GM19043 (cell line): ENCODE results near the gene CYFIP2.
A peak's percentile ranks its signal among the peaks of the same experiment; 100 is the strongest.

Experiments used
- ATAC-seq: cut with Tn5 transposase; IDR thresholded peaks from one replicate; pipeline ENCODE4 v1.9.1; 2021; ENCODE audit warnings: low read depth; ENCODE audit not compliant: unreplicated experiment

The CYFIP2 gene

DNA sequence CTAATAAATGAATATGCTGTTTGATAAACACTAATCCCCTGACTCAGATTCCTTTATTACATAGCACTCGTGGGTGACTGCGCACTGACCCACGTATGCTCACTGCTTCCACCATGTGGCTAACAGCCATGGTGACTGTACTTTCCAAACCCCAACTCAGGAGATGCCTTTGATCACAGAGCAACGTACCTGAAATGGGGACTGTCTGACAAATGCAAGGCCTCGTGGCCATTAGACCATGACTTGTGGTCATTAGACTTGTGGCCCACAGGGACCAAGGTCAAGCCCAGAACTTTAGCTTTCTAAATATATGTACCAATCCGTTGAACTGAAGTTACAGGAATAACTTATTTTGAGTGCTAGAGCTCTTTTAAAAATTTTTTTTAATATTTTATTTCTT lies 46.6 kb downstream of the CYFIP2 start:
- ATAC-seq: peak; percentile 93

DNA sequence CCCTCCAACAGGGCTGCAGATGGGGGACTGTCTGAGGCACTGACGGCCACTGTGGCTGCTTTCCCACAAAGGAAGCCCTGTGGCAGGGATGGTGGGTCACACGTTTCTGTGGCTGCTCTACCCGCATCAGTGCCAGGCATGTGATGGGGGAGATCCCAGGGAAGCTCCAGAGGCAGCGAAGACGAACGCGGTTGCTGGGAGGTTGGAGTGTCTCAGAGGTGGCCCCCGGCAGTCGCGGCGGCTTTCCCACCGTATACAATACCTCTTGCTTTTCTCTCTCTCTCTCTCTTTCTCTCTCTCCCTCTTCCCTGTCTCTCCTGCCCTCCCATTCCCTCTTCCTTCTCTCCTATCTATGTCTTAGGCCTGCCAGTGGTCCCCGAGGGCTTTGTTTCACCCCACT lies 56.7 kb downstream of the CYFIP2 start:
- no peak for ATAC-seq

DNA sequence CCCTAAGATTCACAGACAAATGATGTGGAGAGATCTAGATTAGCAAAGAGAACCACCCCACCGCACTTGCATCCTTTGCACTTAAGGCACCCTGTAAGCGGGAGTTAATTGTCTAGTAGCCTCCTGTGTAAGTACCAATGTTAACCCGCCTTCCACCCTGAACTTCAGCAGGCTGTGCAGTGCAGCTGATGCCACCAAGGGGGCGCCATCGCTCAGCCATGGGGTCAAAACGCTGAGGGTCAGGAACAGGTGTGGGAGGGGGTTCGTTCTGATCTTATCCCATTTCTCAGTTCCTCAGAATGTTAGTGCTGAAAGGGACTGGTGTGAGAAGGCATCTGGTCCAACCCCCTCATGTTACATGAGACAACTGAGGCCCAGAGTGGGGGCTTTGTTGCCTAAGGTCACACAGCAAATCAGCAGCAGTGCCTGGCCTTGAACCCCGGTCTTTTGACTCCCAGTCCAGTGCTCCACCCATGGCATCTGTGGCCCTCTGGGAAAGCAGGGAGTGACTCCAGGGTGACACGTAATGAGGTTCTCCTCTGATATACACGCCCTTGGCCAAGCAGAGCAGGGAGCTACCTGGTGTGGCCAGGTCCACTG lies 57.3 kb downstream of the CYFIP2 start:
- ATAC-seq: no peak

DNA sequence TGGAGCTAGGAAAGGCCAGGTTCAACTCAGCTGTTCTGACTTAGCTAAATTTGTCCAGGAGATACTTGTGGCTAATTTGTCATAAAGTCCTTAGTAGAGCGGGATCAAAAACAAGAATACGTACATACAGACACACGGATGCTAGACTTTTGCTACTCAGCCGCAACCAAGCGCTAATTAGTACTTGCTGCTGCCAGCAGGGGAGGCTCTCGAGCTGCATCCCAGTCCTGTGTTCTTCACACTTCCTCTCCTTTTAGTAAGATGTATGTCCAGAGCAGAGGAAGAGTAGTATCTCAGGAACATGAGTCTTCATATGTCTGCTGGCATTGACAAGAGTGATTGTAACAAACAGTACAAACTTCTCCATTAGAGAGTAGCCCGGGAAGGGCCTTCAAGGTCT lies 58.3 kb downstream of the CYFIP2 start:
- ATAC-seq: no peak

DNA sequence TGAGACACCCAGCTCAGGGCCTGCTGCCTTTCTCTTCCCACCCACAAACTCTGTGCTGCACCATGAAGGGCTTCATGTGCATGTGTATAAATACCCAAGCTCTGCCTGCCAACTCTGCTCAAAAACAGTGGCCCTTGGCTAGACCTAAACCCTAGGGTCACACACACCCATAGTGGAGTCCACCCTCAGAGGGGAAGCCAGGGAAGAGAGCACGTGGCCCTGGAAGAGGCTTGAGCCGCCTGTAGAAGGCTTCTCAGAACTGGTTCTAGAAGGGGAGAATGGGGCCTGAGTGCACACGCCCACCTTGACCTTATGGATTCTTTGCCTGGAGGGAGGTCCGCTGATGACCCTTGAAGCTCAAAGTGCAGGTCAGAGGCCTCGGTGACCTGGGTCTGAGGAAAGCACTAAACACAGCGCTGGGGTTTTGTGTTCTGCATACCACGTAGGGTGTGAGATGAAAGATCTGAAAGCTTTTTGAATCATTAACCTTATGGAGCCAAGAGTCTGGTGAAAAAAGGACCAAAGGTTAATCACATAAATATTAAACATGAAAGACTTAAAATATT lies 60.6 kb downstream of the CYFIP2 start:
- ATAC-seq: no peak

DNA sequence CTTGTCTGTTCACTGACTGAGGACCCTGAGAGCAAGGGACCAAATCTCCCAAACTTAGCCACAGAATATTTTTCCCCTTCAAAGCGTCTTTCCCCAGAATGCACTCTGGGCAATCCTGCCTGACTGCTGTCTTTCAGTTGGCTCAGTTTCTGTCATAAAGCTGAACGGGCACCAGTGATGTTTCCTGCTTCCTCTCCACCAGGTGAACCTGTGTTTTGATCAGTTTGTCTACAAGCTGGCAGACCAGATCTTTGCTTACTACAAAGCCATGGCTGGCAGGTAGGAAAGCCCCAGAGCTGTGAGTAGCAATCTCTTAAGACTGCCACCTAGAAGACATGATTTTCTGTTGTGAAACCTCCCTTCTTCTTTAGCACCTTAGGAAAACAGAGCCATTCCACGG lies 61.8 kb downstream of the CYFIP2 start:
- ATAC-seq: no peak

DNA sequence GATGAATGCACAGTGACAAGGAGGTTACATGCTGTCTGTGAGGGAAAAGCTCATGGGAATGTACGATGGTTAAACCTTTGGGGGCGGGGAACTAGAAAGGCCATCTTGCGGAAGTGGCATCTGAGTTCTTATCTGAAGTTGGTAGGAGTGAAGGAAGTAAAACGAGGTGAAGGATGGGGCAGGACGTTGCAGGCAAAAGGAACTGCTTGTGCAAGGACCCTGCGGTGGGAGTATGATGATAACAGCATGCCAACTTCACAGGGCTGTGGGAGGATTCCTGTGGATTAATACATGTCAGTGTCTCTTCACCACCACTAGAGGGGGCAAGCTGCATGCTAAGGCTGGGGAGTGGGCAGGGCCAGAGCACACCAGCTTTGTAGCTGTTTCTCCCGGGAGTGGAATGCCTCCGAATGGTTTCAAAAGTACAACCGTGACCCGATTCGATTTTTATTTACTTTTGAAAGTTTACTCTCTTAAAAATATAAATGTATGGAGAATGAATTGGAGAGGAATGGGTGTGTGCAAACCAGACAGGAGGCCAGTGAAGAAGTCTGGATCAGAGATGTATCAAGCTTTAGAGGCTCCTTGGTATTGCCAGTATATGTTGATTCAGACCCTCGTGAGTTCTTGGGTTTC lies 62.5 kb downstream of the CYFIP2 start:
- ATAC-seq: peak; percentile 96

DNA sequence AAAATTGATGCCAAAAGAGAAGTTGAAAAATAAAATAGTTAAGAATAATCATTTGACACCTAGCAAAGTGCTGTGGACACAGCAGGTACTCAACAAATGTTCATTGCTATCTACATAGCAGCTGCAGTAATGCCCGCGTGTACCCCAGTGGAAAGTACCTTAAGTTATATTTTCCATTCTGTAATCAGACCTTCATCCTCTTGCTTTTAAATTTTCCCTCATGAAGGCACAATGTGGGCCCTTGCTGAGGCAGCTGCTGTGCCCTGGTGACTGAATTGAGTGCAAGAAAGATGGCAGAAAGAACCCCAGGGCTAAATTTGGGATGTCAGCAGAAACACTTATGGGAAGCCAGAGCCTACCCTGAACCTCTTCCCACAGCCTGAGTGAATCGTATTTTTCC lies 65.9 kb downstream of the CYFIP2 start:
- no peak for ATAC-seq

DNA sequence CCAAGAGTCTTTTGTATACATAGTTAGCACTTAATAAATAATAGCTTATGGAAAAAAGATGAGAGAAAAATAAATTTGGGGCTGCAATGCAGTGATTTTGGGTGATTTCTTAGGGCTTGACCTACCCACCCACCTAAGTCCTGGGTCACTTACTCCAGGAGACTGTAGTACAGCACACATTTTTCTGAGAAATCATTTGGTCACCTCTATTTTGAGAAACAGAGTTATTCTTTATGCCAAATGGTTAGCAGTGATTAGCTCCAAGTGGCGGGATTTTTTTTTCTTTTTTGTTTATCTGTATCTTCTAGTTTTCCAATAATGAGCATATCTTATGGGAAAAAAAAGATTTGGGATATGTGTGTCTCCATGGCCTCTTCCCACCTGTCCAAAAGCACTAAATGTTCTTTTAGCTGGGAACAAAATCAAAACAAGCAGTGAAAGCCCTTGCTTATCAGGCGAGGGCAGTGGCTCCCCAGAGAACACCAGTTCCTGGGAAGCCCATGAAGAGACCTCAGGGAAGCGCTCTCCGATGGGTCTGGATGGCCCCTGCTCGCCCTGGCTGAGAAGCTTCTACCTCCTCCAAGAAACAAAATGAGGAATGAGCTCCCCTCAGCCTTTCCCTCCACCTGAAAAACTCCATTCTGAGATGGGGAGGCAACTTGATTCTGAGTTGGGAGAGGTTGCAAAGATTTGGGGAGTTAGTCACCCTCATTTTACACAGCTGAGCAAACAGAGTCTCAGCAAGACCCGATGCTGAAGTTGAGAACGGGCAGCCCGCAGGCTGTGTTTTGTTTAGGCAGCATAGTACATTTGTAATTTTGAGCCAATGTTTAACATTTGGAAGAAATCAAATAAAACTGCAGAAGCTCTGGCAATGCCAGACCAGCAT lies 69.9 kb downstream of the CYFIP2 start:
- ATAC-seq: no peak

DNA sequence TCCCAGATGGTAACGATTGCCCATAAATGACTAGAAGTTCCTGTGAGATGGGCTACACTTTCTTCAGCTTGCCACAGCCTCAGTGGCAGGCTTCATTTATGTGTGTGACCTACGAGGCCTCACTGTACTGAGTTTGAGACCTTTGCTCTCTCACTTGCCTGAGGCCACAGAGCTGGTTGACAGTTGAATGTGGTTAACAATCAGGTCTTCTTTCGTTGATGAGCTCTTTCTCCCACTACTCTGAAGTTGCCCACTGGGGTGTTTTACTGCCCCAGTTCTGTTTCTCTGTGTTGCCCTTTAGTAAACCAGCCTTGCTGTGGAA lies 70.5 kb downstream of the CYFIP2 start:
- ATAC-seq: no peak

DNA sequence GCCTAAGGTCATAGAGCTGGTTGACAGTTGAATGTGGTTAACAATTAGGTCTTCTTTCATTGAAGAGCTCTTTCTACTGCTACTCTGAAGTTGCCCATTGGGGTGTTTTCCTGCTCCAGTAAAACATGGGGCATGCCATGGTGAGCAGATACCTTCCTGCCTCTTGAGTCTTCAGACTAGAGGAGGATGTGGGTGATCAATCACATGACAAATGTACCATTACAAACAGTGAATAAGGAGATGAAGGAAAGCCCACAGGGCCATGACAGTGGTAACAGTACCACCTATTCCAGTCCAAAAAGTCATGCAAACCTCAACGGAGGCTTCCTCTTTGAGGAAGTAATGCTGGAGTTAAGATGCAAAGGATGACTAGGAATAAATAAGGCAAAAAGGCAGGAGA lies 73.5 kb downstream of the CYFIP2 start:
- no peak for ATAC-seq

DNA sequence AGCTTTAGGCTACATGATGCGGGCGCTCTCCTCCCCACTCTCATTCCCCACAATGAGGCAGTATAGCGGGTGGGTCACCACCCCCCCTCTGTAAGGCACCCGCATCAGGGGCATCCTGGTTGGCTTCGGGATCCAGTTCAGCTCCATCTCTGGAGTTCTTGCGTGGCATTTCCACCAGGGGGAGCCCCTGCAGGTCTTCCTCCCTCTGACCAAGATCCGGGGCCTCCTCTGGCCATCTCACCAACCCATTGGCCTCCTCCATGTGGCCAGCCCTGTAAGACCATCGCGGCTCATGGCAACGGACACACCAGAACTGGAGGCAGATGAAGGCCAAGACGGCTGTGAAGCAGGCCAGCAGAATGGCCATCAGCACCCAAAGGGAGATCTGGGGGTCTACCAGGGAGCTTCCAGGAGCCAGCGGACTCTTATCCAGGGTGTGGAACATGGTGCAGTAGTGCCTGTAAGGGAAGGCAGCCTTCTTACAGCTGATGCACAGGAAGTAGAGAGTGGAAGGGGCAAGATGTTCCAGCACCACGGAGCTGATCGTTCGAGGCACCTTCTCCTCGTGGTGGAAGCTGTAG lies 77.0 kb downstream of the CYFIP2 start:
- no peak for ATAC-seq

DNA sequence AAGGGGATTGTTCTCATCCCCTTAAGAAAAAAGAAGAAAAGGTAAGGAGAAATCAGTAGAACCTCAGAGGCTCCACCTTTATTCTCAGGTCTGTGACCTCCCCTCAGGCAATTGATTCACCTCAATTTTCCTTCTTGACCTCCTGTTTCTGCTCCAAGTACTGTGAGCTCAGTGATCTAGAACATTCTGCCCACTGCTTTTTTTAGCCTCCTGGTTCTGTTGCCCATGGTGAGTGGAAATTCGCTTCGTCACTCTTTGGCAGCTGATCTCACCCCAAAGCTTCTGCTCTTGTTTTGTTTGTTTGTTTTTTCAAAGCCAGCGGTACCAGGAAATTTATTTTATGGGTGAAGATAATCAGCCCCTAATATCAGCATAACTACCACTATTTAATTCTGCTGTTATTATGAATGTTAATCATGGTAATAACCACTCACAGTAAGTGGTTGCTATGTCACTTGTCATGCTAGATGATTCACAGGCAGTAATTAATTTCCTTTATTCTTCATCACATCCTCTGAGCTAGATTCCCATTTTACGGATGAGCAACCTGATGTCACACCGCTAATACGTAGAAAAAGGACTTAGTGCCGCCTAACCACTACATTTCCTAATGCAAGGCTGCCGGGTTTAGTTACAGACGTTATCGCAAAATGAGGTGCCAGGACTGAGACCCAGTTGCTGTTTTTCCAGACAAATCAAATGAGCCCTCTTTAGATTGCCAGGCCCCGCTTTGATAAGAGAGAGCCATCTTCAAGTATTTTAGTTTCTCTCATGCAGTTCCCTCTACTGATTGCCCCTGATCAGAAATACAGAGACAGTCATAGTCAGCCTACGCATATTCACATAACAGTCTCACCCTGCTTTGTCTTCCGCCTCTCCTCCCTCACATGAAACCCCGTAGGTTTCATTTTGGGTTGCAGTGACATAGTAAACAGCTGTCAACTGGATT lies 78.2 kb downstream of the CYFIP2 start:
- ATAC-seq: no peak

DNA sequence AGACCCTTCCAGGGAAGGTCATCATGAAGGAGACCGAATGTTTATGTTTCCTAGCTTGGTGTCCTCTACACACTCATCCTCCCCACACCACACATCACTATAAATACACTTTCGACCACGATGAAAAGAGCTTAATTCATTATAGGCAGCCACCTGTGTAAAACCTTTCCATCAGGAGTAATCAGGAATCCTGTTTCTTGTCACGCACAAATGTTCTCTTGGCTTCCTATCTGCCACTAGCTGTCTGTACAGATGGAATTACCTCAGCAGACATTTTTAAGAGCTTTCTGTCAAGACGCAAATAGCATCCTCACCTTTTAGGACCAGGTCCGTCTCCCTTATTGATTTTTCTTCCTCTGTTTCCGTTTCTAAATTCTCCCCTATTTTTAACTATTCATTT lies 79.1 kb downstream of the CYFIP2 start:
- no peak for ATAC-seq

DNA sequence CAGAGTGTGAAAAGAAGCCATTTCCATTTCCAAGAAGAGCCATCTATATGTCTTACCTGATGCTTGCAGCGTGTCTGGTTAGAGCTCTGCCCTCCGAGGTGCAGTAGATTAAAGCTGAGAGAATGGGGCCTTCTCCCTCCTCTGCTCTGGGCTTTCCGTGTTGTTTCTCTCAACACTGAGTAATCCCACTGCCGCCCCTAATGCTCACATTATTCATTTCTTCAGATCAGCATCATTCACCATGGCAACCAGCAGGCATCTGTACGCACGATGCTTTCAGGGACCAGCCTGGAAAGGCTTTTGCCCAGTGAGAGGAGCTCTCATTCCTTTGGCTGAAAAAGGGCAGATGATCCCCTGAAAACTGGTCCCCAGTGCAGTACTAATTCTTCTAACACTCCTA lies 79.6 kb downstream of the CYFIP2 start:
- no peak for ATAC-seq

DNA sequence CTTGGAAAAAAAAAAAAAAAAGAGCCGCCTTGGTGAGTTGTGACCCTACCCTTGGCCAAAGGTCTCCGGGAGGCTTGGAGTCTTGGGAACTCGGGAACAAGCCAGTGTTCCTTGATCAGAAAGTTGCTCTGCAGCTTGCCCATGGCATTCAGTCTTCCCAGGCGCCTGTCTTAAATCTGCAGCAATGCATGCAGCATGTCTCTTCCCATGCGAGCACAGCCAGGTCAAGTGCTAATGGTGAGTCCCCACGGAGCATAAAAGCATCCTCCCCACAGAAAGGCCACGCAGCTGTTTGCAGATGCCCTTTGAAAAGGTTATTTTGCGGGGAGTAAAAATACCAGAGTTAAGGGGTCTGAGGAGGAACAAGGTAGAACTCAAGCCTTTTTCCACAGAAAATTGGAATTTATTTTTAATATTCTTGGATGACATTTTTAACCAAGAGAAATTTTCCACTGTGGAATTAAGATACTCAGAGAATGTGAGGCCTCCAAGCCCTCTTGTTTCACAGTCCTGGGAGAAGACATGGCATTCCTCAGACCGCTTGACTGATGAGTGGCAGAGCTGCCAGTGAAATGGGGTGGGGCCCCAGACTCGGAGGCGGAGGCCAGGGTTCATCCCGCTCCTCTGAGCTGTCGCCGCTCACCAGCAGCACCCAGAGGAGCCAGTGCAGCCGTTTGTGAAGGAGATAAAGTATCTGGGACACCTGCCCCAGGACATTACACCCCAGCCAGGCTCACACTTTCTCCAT lies 81.6 kb downstream of the CYFIP2 start:
- no peak for ATAC-seq

DNA sequence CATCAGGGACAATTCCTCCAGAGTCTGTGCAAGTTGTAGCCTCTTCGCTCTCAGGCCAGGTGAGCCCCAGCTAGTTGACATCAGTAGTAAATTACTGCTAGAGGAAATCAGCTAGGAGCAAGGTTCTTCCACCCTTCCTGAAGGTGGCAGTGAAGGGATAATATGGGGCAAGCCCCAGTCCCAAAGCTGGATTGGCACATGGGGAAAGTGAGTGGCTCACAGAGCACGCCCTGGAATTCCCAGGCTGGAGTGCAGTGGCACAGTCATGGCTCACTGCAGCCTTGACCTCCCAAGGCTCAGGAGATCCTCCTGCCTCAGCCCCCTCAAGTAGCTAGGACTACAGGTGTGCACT lies 82.1 kb downstream of the CYFIP2 start:
- ATAC-seq: no peak

DNA sequence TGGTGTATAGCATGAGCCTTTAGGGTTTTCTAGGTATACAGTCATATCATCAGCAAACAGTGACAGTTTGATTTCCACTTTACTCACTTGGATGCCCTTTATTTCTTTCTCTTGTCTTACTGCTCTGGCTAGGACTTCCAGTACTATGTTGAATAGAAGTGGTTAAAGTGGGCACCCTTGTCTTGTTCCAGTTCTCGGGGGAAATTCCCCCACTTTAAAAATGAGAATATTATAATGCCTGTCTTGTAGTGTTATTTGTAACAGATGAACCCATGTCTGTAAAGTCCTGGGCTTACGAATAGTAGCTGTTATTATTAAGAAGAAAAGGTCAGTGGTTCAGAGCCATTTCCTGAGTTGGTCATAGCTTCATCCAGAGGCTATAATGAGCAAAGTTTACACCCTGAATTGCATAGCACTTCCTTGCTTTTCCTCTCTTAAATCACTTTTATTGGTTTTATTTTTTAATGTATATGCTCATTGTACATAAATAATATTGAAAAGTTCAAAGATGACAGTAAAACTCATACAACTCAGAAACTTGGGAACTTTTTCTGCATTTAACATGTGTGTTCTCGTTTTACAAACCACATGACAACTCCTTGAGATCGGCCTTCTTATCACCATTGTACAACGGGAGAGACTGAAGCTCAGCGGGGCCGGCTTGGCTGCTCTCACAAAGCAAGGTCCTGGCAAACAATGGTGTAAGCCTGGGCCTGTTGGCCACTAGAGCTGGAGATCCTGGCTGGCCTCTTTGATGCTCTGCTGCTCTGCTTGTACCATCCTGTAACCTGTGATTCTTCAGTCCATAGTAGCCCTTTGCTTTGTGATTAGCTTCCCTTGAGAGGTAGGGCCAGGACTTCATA lies 85.2 kb downstream of the CYFIP2 start:
- peak; percentile 53 for ATAC-seq

DNA sequence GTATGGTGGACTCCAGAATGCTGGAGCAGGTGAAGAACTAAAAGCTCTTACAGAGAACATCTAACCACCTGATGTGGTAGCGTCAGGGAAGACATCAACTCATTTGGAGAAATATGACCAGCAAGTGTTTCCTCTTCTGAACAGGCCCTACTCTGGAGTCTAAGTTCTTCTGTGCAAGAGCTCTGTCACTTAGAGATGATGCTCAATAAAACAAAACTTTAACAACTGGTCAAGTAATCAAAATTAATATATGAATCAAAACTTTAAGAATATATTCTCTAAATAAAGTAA lies 85.8 kb downstream of the CYFIP2 start:
- no peak for ATAC-seq
